ENCODE results near the gene SPOCK1. TPM values are rescaled to one million over a fixed set of nuclear protein-coding genes. Genes with fewer than 3 reads are reported as not detected.

Gene SPOCK1
- polyA plus RNA-seq, 3 donors, result 1.8 to 5.7 (median 2.1) TPM

- Mint-ChIP-seq H3K27ac (no peak overlapping the region), H3K36me3 (no peaks in the 10 kb centered on the region), H3K27me3 (ENCODE audit: low read depth in 3 of 3) (peaks cover 0 to 2% (median 0%) of the 10 kb centered on the region in 3 donors), H3K4me3 (no peak overlapping the region), H3K9me3 (no peaks in the 10 kb centered on the region), H3K4me1 (no peaks in the 10 kb centered on the region)
- intact Hi-C loops (cut with micrococcal nuclease), result no loop called here
- Histone ChIP-seq H3K27me3 (ENCODE audit: control insufficient read depth in 2 of 2, insufficient read depth in 2 of 2, low read length in 2 of 2) (no peaks in the 10 kb centered on the region), H3K36me3 (replicated peaks in 1 of 2; ENCODE audit: control insufficient read depth in 1 of 2, insufficient read depth in 2 of 2, low read length in 2 of 2) (no peaks in the 10 kb centered on the region), H3K4me3 (replicated peaks in 1 of 3; ENCODE audit: low read depth in 2 of 3, low read length in 3 of 3) (no peak overlapping the region), H3K9me3 (replicated peaks in 1 of 2; ENCODE audit: control insufficient read depth in 1 of 2, insufficient read depth in 1 of 2, low read length in 2 of 2) (no peaks in the 10 kb centered on the region), H3K79me2 (ENCODE audit: insufficient read depth, low read length) (no peaks in the 10 kb centered on the region), H4K20me1 (ENCODE audit: insufficient read depth, low read length) (no peaks in the 10 kb centered on the region), H3K9ac (ENCODE audit: insufficient read depth, low read length, poor library complexity, severe bottlenecking) (no peak overlapping the region), H2AFZ (ENCODE audit: insufficient read depth, low read depth, low read length, poor library complexity, severe bottlenecking) (no peak overlapping the region), H3K27ac (ENCODE audit: low read depth in 1 of 2, low read length in 2 of 2) (no peak overlapping the region), H3K4me2 (replicated peaks; ENCODE audit: extremely low read depth, low read length, poor library complexity, severe bottlenecking) (no peak overlapping the region), H3K4me1 (ENCODE audit: control insufficient read depth in 1 of 2, insufficient read depth in 2 of 2, low read length in 2 of 2) (no peaks in the 10 kb centered on the region)
- DNase-seq, result no peak
- no CpG with 5 or more reads among the region's 3 CpGs for WGBS (ENCODE audit: insufficient coverage)
- no peak for TF ChIP-seq CTCF (IDR thresholded peaks at IDR 0.05)
These were observed 377.1 kb downstream of the SPOCK1 start for GRCh38 chr5:137122075-137122474.

DNA sequence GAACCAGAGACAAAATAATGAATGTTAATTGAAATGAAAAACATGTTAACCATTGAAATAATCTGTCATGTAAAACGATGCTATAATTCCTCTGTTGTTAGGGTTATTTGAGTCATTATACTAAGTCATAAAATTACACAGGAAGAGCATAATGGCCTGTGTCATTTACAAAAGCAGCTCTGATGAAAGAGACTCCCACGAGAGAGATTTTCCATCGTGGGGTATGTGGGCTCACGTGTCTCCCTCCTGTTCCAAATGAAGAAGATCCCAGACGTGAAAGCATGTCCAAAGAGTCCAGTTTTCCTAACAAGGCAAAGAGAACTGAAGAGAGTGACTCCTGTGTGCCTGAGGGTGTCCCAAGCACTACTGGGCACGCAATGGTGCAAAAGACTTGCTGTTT is 379.8 kb downstream of the SPOCK1 start:
- no peaks in the 10 kb centered on the region for H4K20me1 ChIP-seq (ENCODE audit: insufficient read depth, low read length)
- no peaks in the 10 kb centered on the region for H3K36me3 ChIP-seq (replicated peaks in 1 of 2; ENCODE audit: control insufficient read depth in 1 of 2, insufficient read depth in 2 of 2, low read length in 2 of 2)
- Mint-ChIP-seq H3K27me3 (ENCODE audit: low read depth in 3 of 3) (peaks cover 0 to 2% (median 0%) of the 10 kb centered on the region in 3 donors), H3K4me3 (no peak overlapping the region), H3K4me1 (peaks cover 4% of the 10 kb centered on the region), H3K36me3 (no peaks in the 10 kb centered on the region), H3K9me3 (peaks cover 0 to 5% (median 0%) of the 10 kb centered on the region in 7 donors), H3K27ac (no peak overlapping the region)
- no peaks in the 10 kb centered on the region for H3K27me3 ChIP-seq (ENCODE audit: control insufficient read depth in 2 of 2, insufficient read depth in 2 of 2, low read length in 2 of 2)
- 90% methylated on average over 4 of the region's 6 CpGs for WGBS (ENCODE audit: insufficient coverage)
- H3K79me2 ChIP-seq (ENCODE audit: insufficient read depth, low read length), result no peaks in the 10 kb centered on the region
- no peak for TF ChIP-seq CTCF (IDR thresholded peaks at IDR 0.05)
- H3K9me3 ChIP-seq (replicated peaks in 1 of 2; ENCODE audit: control insufficient read depth in 1 of 2, insufficient read depth in 1 of 2, low read length in 2 of 2), result no peaks in the 10 kb centered on the region
- no peak overlapping the region for H3K27ac ChIP-seq (ENCODE audit: low read depth in 1 of 2, low read length in 2 of 2)
- H3K4me2 ChIP-seq (replicated peaks; ENCODE audit: extremely low read depth, low read length, poor library complexity, severe bottlenecking), result no peak overlapping the region
- H2AFZ ChIP-seq (ENCODE audit: insufficient read depth, low read depth, low read length, poor library complexity, severe bottlenecking), result no peak overlapping the region
- no peaks in the 10 kb centered on the region for H3K4me1 ChIP-seq (ENCODE audit: control insufficient read depth in 1 of 2, insufficient read depth in 2 of 2, low read length in 2 of 2)
- no peak overlapping the region for H3K9ac ChIP-seq (ENCODE audit: insufficient read depth, low read length, poor library complexity, severe bottlenecking)
- intact Hi-C loops (cut with micrococcal nuclease), result no loop called here
- DNase-seq, result no peak
- no peak overlapping the region for H3K4me3 ChIP-seq (replicated peaks in 1 of 3; ENCODE audit: low read depth in 2 of 3, low read length in 3 of 3)
